ENCODE results near the gene CCDC184.

Gene CCDC184

DNA sequence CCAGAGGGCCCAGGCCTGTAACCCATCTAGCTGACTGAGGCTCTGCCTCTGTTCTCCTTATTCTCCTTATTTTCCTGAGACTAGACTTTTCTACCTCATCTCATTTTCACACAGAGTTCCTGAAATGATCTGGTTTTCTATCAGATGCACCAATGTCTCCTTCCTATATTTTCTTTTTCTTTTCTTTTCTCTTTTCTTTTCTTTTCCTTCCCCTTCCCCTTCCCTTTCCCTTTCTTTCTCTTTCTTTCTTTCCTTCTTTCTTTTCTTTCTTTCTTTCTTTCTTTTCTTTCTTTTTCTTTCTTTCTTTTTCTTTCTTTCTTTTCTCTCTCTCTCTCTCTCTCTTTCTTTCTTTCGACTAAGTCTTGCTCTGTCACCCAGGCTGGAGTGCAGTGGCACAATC is 3.0 kb upstream of the CCDC184 start:
- Histone ChIP-seq H3K4me3 (IDR thresholded peaks at IDR 0.05; ENCODE audit: insufficient read depth, low read depth, low read length) (no peak overlapping the region), H3K4me1 (ENCODE audit: low read depth, poor library complexity, severe bottlenecking) (peaks cover 31% of the 10 kb centered on the region), H3K27me3 (ENCODE audit: insufficient read depth, low read depth) (no peaks in the 10 kb centered on the region), H2AFZ (ENCODE audit: low read depth) (no peak overlapping the region), H3K4me2 (no peak overlapping the region), H4K20me1 (ENCODE audit: insufficient read depth) (no peaks in the 10 kb centered on the region), H3K27ac (no peak overlapping the region), H3K79me2 (ENCODE audit: insufficient read depth, low read depth) (no peaks in the 10 kb centered on the region), H3K36me3 (ENCODE audit: insufficient read depth) (no peaks in the 10 kb centered on the region), H3K9ac (no peak overlapping the region)
- TF ChIP-seq, protein P1, sequence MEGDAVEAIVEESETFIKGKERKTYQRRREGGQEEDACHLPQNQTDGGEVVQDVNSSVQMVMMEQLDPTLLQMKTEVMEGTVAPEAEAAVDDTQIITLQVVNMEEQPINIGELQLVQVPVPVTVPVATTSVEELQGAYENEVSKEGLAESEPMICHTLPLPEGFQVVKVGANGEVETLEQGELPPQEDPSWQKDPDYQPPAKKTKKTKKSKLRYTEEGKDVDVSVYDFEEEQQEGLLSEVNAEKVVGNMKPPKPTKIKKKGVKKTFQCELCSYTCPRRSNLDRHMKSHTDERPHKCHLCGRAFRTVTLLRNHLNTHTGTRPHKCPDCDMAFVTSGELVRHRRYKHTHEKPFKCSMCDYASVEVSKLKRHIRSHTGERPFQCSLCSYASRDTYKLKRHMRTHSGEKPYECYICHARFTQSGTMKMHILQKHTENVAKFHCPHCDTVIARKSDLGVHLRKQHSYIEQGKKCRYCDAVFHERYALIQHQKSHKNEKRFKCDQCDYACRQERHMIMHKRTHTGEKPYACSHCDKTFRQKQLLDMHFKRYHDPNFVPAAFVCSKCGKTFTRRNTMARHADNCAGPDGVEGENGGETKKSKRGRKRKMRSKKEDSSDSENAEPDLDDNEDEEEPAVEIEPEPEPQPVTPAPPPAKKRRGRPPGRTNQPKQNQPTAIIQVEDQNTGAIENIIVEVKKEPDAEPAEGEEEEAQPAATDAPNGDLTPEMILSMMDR (conservative IDR thresholded peaks at IDR 0.05; ENCODE audit: low read depth, low read length) = no peak

DNA sequence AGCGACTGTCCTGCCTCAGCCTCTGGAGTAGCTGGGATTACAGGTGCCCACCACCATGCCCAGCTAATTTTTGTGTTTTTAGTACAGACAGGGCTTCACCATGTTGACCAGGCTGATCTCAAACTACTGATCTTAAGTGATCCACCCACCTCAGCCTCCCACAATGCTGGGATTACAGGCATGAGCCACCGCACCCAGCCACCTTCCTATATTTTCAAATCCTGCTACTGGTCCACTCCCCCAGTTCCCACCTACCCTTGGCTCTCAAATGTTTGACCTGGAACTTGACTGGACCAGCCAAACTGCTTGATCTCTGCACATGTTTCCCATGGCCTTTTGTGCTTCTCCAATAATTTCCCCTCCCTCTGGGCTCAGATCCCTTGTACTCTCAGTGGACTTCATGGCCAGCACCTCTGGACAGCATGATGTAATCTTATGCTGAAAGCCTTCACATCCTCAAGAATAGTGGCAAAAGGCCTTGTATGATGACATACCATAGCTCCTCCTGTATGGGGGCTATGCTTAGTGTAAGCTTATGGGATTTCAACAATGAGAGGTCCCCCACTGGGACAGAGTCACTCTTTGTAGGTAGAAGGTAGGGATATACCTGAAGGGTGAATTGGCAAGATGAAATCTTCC is 2.5 kb upstream of the CCDC184 start:
- no peak overlapping the region for H2AFZ ChIP-seq (ENCODE audit: low read depth)
- no peaks in the 10 kb centered on the region for H3K27me3 ChIP-seq (ENCODE audit: insufficient read depth, low read depth)
- TF ChIP-seq, protein P1 (conservative IDR thresholded peaks at IDR 0.05; ENCODE audit: low read depth, low read length) = no peak

DNA sequence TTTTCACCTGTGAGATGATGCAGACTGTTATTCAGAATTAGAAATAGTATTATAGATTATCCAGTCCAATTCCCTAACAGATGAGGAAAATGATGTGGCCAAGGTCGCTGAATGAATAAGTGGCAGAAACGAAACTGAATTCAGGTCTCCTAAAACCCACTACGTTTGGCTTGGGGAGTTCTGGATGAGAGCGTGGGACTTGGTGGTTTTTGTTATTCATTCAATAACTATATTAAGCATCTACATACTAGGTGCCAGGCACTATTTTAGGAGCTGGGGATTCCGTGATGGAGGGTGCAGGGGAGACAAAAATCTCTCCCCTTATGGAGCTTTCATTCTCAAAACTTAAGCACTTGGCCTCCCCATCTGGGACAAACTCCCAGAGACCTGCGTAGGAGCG is 813 bp upstream of the CCDC184 start:
- H3K36me3 ChIP-seq (ENCODE audit: insufficient read depth) = no peaks in the 10 kb centered on the region
- H3K27me3 ChIP-seq (ENCODE audit: insufficient read depth, low read depth) = no peaks in the 10 kb centered on the region
- H3K27ac ChIP-seq = no peak overlapping the region
- H3K9ac ChIP-seq = peak overlapping the region; percentile 9; the same call in 1 of the 2 replicates
- no peaks in the 10 kb centered on the region for H4K20me1 ChIP-seq (ENCODE audit: insufficient read depth)
- TF ChIP-seq, protein P1 (conservative IDR thresholded peaks at IDR 0.05; ENCODE audit: low read depth, low read length) = no peak; the same call in 1 of the 2 replicates
- H3K4me2 ChIP-seq = peak overlapping the region; percentile 72
- H3K79me2 ChIP-seq (ENCODE audit: insufficient read depth, low read depth) = no peaks in the 10 kb centered on the region
- peak overlapping the region; percentile 85 for H2AFZ ChIP-seq (ENCODE audit: low read depth)
- H3K4me1 ChIP-seq (ENCODE audit: low read depth, poor library complexity, severe bottlenecking) = peaks cover 13% of the 10 kb centered on the region
- no peak overlapping the region for H3K4me3 ChIP-seq (IDR thresholded peaks at IDR 0.05; ENCODE audit: insufficient read depth, low read depth, low read length)

More for the DNA sequence above, 2.5 kb upstream of the CCDC184 start:
- H3K4me1 ChIP-seq (ENCODE audit: low read depth, poor library complexity, severe bottlenecking) = peaks cover 27% of the 10 kb centered on the region
- H3K79me2 ChIP-seq (ENCODE audit: insufficient read depth, low read depth) = no peaks in the 10 kb centered on the region
- no peak overlapping the region for H3K27ac ChIP-seq
- no peak overlapping the region for H3K4me2 ChIP-seq
- H4K20me1 ChIP-seq (ENCODE audit: insufficient read depth) = no peaks in the 10 kb centered on the region
- no peak overlapping the region for H3K4me3 ChIP-seq (IDR thresholded peaks at IDR 0.05; ENCODE audit: insufficient read depth, low read depth, low read length)
- H3K36me3 ChIP-seq (ENCODE audit: insufficient read depth) = no peaks in the 10 kb centered on the region
- no peak overlapping the region for H3K9ac ChIP-seq

DNA sequence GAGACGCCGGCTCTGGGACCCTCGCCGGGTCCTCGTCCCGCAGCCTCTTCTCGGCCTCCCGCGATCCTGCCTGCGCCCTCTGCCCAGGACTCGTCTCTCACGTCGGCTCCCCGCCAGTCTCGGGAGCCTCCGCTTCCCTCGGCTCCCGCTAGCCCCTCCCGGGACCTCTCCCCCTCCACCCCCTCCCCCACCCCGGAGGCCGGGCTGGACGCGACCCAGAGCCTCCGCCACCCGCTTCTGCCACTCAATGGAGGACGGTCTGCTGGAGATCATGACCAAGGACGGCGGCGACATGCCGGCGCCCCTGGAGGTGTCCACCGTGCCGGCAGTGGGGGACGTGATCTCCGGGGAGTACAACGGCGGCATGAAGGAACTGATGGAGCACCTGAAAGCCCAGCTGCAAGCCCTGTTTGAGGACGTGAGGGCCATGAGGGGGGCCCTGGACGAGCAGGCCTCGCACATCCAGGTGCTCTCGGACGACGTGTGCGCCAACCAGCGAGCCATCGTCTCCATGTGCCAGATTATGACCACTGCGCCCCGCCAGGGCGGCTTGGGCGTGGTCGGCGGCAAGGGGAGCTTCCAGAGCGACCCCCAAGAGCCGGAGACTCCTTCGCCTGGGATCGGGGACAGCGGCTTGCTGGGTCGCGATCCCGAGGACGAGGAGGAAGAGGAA is 568 bp downstream of the CCDC184 start:
- Histone ChIP-seq H3K36me3 (ENCODE audit: insufficient read depth) (no peaks in the 10 kb centered on the region), H3K27ac (no peak overlapping the region), H4K20me1 (ENCODE audit: insufficient read depth) (no peaks in the 10 kb centered on the region), H3K4me1 (ENCODE audit: low read depth, poor library complexity, severe bottlenecking) (peaks cover 11% of the 10 kb centered on the region), H3K27me3 (ENCODE audit: insufficient read depth, low read depth) (no peaks in the 10 kb centered on the region), H3K4me2 (peak overlapping the region; percentile 72; the same call in 1 of the 2 replicates), H3K4me3 (IDR thresholded peaks at IDR 0.05; ENCODE audit: insufficient read depth, low read depth, low read length) (no peak overlapping the region), H2AFZ (ENCODE audit: low read depth) (peak overlapping the region; percentile 85), H3K79me2 (ENCODE audit: insufficient read depth, low read depth) (no peaks in the 10 kb centered on the region), H3K9ac (peak overlapping the region; percentile 9; the same call in 1 of the 2 replicates)
- TF ChIP-seq, protein P1 (conservative IDR thresholded peaks at IDR 0.05; ENCODE audit: low read depth, low read length) = no peak

Measured in KMS-11 (cell line).